ENCODE data around the gene PAK3. TPM values are rescaled to one million over a fixed set of nuclear protein-coding genes. Genes with fewer than 3 reads are reported as not detected.

Gene PAK3
- total and polyA plus RNA-seq, 9 of the 15 experiments (the other 6 are each of a cell fraction or from before 2014, with no cell fraction given), result not detected

- Histone ChIP-seq H3K27me3 (ENCODE audit: control insufficient read depth in 2 of 2, insufficient read depth in 2 of 2, low read length in 2 of 2) (no peaks in the 10 kb centered on the region), H3K9me3 (replicated peaks; ENCODE audit: control insufficient read depth, insufficient read depth, low read depth, low read length) (no peaks in the 10 kb centered on the region), H3K4me1 (replicated peaks in 1 of 2; ENCODE audit: control insufficient read depth in 2 of 2, insufficient read depth in 2 of 2, low read length in 2 of 2) (no peaks in the 10 kb centered on the region), H3K9me1 (ENCODE audit: control insufficient read depth, insufficient read depth, low read length) (no peaks in the 10 kb centered on the region), H3K4me2 (ENCODE audit: insufficient read depth, low read length) (no peak overlapping the region), H3K27ac (ENCODE audit: extremely low read depth, low read depth, low read length) (no peak overlapping the region), H3K79me2 (ENCODE audit: control insufficient read depth, insufficient read depth, low read length) (no peaks in the 10 kb centered on the region), H2AFZ (ENCODE audit: low read depth, low read length) (no peak overlapping the region), H3K9ac (ENCODE audit: insufficient read depth in 1 of 2, low read depth in 2 of 2, low read length in 2 of 2) (no peak overlapping the region), H4K20me1 (replicated peaks; ENCODE audit: control insufficient read depth, insufficient read depth, low read length) (no peaks in the 10 kb centered on the region), H3K4me3 (no peak overlapping the region), H3K36me3 (ENCODE audit: control insufficient read depth, insufficient read depth, low read length) (no peaks in the 10 kb centered on the region)
- POLR2A ChIA-PET, result no interaction called here
- in situ Hi-C loops (cut with MboI) (no loop called here), intact Hi-C loops (cut with micrococcal nuclease) (no loop called here)
- DNase-seq (ENCODE audit: extremely low read depth in 1 of 4, low spot score in 3 of 4), result peak in 1 of 4 experiments; percentile 1
- CTCF ChIA-PET (ENCODE audit: low intra/inter-chr PET ratio), result no interaction called here
- no peak for FAIRE-seq
- 0% methylated on average over 1 of the region's 1 CpG for whole genome bisulfite sequencing (ENCODE audit: insufficient coverage, low coverage, missing lambda C conversion rate)
- BruUV-seq (replicated peaks), result no TSS peak
- ATAC-seq, result no peak
- TF ChIP-seq C11orf30 (IDR thresholded peaks at IDR 0.05; ENCODE audit: low read depth) (peak; percentile 63; the same call in 1 of the 2 replicates), ZFP1 (CRISPR knock-in tag; IDR thresholded peaks at IDR 0.05) (no peak), MAFF (IDR thresholded peaks at IDR 0.05; ENCODE audit: low read length) (0 out of 2 replicates have a peak, but pooled peaks have one; percentile 17), ZNF316 (IDR thresholded peaks at IDR 0.05) (peak; percentile 59), L3MBTL2 (IDR thresholded peaks at IDR 0.05) (peak; percentile 35; the same call in 1 of the 2 replicates), HMG20A (CRISPR knock-in tag; conservative IDR thresholded peaks at IDR 0.05) (no peak), MAFK (IDR thresholded peaks at IDR 0.05; ENCODE audit: low read length) (peak; percentile 13; the same call in 1 of the 2 replicates), NFE2 (IDR thresholded peaks at IDR 0.05; ENCODE audit: low read depth) (peak; percentile 68), ZNF668 (CRISPR knock-in tag; IDR thresholded peaks at IDR 0.05) (no peak), ZNF695 (CRISPR knock-in tag; IDR thresholded peaks at IDR 0.05) (no peak), SAFB (IDR thresholded peaks at IDR 0.05; ENCODE audit: borderline replicate concordance, low read depth, low read length) (no peak), MAFG (tag; conservative IDR thresholded peaks at IDR 0.05) (peak; percentile 89), RUNX1 (IDR thresholded peaks at IDR 0.05; ENCODE audit: low read depth) (no peak), SNRNP70 (optimal IDR thresholded peaks at IDR 0.05; ENCODE audit: low read depth, low read length) (no peak), NFE2L1 (tag; IDR thresholded peaks at IDR 0.05; ENCODE audit: borderline replicate concordance, low read depth) (peak; percentile 57; the same call in 1 of the 2 replicates), HNRNPL (IDR thresholded peaks at IDR 0.05; ENCODE audit: low read depth, low read length) (no peak), ZNF398 (CRISPR knock-in tag; IDR thresholded peaks at IDR 0.05) (no peak), TAF7 (tag; IDR thresholded peaks at IDR 0.05) (no peak)
- TF ChIP-seq, protein P1, sequence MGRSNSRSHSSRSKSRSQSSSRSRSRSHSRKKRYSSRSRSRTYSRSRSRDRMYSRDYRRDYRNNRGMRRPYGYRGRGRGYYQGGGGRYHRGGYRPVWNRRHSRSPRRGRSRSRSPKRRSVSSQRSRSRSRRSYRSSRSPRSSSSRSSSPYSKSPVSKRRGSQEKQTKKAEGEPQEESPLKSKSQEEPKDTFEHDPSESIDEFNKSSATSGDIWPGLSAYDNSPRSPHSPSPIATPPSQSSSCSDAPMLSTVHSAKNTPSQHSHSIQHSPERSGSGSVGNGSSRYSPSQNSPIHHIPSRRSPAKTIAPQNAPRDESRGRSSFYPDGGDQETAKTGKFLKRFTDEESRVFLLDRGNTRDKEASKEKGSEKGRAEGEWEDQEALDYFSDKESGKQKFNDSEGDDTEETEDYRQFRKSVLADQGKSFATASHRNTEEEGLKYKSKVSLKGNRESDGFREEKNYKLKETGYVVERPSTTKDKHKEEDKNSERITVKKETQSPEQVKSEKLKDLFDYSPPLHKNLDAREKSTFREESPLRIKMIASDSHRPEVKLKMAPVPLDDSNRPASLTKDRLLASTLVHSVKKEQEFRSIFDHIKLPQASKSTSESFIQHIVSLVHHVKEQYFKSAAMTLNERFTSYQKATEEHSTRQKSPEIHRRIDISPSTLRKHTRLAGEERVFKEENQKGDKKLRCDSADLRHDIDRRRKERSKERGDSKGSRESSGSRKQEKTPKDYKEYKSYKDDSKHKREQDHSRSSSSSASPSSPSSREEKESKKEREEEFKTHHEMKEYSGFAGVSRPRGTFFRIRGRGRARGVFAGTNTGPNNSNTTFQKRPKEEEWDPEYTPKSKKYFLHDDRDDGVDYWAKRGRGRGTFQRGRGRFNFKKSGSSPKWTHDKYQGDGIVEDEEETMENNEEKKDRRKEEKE (IDR thresholded peaks at IDR 0.05; ENCODE audit: borderline replicate concordance in 1 of 2, control insufficient read depth in 1 of 2, low read depth in 2 of 2, low read length in 1 of 2), result no peak
- TF ChIP-seq, protein P2, sequence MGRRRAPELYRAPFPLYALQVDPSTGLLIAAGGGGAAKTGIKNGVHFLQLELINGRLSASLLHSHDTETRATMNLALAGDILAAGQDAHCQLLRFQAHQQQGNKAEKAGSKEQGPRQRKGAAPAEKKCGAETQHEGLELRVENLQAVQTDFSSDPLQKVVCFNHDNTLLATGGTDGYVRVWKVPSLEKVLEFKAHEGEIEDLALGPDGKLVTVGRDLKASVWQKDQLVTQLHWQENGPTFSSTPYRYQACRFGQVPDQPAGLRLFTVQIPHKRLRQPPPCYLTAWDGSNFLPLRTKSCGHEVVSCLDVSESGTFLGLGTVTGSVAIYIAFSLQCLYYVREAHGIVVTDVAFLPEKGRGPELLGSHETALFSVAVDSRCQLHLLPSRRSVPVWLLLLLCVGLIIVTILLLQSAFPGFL (CRISPR knock-in tag; IDR thresholded peaks at IDR 0.05), result no peak
Observed at GRCh38 chrX:111170017-111170416, 74.0 kb downstream of the PAK3 start.
